ENCODE data around the gene NUP188.

The NUP188 gene

DNA sequence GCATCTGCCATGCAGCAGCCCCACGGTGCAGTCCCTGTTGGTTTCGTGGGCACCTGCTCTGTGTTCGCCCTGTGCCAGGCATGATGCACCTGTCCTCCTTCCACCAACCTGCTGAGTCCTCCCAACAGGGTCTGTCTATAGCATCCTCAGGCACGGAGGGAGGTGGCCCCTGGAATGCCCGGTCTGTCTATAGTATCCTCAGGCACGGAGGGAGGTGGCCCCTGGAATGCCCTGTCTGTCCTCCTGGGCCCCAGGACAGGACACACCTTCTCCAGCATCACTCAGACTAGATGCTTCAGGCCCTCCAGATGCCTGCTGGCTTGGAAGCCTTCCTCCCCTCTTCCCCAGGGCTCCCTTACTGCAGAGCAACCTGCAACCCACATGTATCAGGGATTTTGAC lies 36.6 kb upstream of the NUP188 start:
- no peak for DNase-seq (ENCODE audit: low spot score)
- TF ChIP-seq, protein P1, sequence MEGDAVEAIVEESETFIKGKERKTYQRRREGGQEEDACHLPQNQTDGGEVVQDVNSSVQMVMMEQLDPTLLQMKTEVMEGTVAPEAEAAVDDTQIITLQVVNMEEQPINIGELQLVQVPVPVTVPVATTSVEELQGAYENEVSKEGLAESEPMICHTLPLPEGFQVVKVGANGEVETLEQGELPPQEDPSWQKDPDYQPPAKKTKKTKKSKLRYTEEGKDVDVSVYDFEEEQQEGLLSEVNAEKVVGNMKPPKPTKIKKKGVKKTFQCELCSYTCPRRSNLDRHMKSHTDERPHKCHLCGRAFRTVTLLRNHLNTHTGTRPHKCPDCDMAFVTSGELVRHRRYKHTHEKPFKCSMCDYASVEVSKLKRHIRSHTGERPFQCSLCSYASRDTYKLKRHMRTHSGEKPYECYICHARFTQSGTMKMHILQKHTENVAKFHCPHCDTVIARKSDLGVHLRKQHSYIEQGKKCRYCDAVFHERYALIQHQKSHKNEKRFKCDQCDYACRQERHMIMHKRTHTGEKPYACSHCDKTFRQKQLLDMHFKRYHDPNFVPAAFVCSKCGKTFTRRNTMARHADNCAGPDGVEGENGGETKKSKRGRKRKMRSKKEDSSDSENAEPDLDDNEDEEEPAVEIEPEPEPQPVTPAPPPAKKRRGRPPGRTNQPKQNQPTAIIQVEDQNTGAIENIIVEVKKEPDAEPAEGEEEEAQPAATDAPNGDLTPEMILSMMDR (IDR thresholded peaks at IDR 0.05; ENCODE audit: extremely low read depth, missing control alignments): no peak

DNA sequence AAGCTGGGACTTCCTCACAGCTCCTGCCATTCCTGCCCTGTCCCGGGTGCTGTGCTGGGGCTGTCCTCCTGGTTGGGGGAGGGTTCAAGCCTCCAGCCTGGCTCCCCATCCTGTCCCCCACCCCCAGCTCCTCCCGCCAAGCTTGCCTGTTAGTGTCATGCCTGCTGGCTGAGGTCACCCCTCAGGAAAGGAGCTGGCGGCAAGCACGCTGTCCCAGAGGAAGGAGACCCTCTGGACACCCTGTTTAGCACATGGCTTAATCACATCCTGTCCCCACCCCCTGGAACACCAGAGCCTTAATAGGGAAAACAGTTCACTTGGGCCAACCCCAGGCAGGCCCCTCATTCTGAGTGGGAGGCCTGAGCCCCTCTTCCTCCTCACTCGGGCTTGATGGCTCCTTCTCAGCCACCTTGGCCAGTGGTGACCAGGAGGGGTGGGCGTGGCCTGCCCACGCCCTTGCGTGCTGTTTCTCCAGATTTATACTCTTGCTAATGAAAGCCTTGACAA lies 35.9 kb upstream of the NUP188 start:
- no peak for DNase-seq (ENCODE audit: low spot score)
- TF ChIP-seq, protein P1 (IDR thresholded peaks at IDR 0.05; ENCODE audit: extremely low read depth, missing control alignments): no peak

DNA sequence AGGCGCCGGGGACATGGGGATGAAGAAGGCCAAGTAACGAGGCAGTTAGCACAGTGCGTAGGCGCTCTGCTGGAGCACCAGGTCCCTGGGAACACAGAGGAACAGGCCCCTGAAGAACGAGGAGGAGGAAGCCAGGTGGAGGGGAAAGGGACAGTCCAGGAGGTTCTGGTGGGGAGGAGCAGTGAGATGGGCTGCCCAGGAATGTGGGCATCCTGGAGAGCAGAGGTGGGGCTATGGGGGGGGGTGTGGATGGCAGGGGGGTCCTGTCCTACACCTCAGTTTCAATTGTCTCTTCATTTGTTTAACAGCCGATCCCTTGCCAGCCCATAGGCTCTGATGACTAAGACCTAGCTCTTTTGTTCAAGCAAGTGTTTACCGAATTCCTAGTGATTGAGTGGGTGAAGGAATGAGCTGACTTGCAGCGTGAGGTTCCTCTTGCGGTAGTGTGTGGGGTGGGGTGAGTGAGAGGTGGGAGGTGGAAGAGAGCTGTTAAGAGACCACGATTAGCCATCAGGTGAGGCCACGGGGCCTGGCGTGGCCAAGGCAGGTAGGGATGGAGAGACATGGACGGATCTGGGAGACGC lies 35.1 kb upstream of the NUP188 start:
- TF ChIP-seq, protein P1 (IDR thresholded peaks at IDR 0.05; ENCODE audit: extremely low read depth, missing control alignments): no peak
- DNase-seq (ENCODE audit: low spot score): no peak

- TF ChIP-seq, protein P1 (IDR thresholded peaks at IDR 0.05; ENCODE audit: extremely low read depth, missing control alignments): no peak
- no peak for DNase-seq (ENCODE audit: low spot score)
Measured at GRCh38 chr9:128913048-128913900, 34.2 kb upstream of the NUP188 start.

- no peak for DNase-seq (ENCODE audit: low spot score)
- TF ChIP-seq, protein P1 (IDR thresholded peaks at IDR 0.05; ENCODE audit: extremely low read depth, missing control alignments): no peak
Measured at GRCh38 chr9:128913995-128914772, 33.3 kb upstream of the NUP188 start.

- DNase-seq (ENCODE audit: low spot score): no peak
- TF ChIP-seq, protein P1 (IDR thresholded peaks at IDR 0.05; ENCODE audit: extremely low read depth, missing control alignments): no peak
Measured at GRCh38 chr9:128916204-128916603, 31.3 kb upstream of the NUP188 start.

Measured in GM20000 (cell line).